Activated CD4-positive, alpha-beta T cell treated with anti-CD3 and anti-CD28 coated beads, Interleukin-10, Interleukin-2, amounts not matched to agents 100 ng/mL and 50 ng/mL, durations not matched to agents 16 hours and 8 hours (primary cell): ENCODE measurements around the gene PROX2.
A peak's percentile ranks its signal among the peaks of the same experiment; 100 is the strongest.

Source experiments
- DNase-seq: peaks from one replicate; pipeline ENCODE4 v3.0.0-alpha.2; 2020

Gene PROX2

DNA sequence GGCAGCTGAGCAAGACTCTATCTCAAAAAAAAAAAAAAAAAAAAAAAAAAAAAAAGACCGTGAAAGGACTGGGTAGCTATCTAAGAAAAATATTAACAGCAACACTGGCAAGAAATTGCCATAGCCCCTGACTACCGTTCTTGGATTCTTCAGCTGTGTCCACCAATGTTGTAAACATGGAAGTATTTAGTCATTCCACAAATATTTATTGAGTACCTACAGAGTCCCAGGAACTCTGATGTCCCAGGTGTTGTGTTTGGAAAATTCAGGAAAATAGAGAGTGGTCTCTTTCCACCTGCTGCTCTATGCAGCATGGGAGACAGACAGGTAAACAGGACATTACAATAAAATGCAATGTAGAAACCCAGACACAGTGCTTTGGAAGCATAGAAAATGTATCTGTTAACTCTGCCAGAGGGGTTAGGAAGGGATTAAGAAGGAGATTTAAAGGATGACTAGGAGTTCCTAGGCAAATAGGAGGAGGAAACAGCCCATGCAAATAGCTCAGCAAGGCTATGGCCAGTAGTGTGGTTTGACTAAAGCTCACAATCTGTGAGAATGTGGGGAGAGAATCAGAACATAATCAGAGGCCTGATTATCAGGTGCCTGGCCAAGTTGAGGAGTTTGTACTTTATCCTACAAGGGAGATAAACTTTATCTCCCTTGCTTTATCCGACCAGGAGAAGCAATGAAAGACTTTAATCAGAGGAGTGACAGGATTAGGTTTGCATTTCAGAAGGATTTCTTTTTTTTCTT lies 3.7 kb upstream of the PROX2 start:
- DNase-seq: no peak

DNA sequence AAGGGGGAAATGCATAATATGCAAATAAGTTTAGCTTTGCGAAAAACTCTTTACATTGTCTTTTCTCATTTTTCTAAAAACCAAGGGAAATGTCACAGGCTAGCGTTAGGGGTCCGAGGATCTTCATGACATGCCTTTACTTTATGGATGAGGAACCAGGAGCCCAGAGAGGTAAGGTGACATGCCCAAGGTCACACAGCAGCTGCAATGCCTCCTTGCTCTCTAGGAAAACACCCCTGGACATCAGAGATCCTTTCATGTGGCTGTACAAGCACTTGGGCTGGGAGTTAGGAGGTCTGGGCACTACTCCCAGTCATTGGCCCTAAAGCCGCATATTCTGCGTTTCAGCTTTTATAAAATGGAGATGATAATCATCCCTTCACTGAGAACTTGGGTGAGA lies 741 bp downstream of the PROX2 start:
- no peak for DNase-seq

DNA sequence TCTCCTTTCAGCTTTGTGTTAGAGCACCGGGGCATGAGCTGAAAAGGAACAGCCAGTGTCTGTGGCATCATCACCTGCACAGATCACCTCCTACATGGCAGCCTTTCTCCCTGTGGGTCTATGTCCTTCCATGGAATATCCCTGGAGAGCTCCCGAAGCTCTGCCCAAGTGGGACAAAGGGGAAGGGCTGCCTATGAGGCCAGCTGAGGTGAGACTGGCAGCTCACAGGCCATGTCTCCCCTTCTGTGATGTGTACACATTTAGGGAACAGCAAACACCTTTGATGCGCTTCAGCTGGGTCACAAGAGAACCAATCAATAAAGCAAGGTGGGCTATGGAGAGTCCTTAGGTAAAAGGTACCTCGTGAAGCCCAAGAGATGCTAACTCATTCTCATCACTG lies 4.1 kb downstream of the PROX2 start:
- DNase-seq: no peak

DNA sequence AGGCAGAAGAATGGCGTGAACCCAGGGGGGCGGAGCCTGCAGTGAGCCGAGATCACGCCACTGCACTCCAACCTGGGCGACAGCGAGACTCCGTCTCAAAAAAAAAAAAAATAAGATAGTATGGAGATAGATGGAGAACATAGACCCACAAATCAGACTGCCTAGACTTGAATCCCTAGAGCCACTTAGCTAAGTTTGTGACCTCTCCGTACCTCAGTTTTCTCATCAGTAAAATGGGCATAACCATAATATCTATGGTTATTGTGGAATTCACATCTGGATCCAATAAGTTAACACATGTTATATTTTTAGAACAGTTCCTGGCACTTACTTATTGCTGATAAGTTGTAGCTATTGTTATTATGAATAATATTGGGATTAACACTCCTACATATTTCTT lies 7.2 kb downstream of the PROX2 start:
- DNase-seq: no peak

DNA sequence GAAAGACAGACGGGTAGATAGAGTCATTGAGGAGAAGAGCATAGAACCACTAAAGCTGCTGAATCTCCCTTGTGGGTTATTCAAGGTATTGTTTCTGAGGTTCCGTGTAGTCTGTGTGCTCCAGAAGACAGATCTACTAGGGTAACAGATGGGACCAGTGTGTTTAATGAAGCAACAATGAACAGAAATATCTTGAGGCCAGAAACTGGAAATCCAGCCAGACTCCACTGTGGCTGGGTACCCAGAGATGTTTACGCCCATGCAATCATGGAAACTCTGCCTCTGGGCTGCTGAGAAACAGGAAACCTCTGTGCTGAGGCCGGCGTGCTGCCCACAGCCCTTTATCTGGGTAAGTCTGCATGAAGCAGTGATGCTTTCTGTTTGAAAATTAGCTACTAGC lies 8.3 kb downstream of the PROX2 start:
- peak; percentile 49 for DNase-seq

DNA sequence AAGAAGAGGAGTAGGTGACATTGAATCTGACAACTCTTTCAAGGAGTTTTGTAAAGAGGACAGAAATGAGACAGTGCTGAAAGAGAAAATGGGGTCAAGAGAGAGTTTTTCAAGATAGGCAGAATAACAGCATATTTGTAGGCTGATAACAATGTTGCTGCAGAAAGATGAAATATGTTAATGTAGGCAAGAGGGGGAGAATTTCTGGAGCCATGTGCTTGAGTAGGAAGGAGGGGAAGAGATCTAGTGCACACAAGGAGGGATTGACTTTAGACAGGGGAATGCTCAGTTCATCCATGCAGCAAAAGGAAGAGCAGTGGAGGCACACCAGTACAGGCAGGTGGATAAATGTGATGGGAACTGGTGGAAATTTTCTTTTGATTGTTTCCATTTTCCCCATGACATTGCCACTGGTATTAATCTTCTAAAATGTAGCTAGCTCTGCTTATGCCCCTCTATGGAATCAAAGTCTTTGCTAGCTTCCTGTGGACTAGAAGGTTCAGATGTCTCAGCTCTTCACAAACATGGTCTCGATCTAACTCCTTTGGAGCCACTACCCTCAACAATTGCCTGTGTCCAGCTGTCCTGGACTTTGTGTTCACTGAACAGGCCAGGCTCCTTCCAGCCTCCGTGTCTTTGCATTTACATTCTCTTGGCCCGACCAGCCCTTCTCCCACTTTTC lies 9.1 kb downstream of the PROX2 start:
- no peak for DNase-seq

DNA sequence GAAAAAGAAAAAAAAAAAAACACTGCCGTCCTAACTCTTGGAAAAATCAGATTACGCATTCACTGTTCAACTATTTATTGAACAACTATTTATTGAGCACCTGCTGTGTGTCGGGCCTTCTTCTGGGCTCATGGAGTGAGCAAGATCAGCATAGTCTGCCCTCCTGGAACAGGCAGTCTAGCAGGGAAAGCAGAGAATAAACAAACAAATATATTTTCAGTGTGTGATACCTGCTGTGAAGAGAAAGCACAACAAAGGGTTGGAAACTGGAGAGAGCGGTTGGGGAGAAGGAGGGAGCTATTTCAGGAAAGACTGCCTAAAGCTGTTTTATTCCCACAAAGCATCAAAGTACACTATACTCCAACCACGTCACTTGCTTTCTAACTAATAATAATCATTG lies 10.8 kb downstream of the PROX2 start:
- no peak for DNase-seq

DNA sequence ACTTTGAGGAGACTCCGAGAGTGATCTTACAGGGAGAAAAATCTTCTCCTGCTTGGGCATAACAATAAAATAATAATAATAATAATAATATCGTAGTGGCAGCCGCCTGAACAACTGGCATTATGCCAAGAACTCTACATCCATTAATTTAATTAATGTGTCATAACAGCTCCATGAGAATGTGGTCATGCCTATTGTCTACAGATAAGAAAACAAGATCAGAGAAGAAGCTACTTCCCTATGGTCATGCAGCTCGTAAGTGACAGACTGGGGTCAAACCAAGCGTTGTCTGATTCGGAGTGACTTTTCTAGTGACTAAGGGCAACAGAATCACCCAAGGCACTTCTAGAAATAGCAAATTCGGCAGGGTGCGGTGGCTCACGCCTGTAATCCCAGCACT lies 11.7 kb downstream of the PROX2 start:
- no peak for DNase-seq

DNA sequence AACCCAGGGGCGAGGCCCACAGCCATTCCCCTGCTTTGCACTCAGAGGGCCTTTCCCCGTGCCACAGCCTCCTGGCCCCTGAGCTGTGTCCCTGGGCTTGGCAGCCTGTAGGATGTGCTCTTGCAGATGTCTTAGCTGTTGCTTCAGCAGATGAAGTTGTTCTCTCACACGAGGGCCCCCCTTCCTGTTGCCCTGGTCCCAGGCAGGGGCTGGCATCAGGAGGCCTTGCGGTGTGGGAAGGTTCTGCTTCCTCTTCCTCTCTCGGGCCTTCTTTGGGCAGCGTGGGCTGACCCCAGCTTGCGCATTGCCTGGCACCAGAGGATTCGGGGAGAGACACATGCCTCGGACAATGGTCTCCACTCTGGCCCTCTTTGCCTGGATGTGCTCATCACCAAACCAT lies 12.7 kb downstream of the PROX2 start:
- no peak for DNase-seq

DNA sequence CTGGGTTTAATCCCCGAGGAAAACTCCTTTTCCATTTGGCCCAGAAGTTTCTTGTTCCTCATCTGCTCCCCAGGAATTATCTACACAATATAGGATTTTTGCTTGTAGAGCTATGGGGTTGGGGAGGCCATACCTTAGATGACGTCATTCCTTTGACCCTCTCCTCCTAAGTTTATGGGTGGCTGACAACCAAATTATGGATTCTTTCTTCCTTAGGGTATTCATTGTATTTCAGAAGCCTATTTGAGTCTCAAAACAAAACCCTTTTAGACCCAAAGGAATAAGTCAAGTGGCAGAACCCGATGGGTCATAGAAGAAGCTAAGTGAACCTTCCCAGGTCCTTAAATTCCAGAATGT lies 14.2 kb downstream of the PROX2 start:
- DNase-seq: no peak

DNA sequence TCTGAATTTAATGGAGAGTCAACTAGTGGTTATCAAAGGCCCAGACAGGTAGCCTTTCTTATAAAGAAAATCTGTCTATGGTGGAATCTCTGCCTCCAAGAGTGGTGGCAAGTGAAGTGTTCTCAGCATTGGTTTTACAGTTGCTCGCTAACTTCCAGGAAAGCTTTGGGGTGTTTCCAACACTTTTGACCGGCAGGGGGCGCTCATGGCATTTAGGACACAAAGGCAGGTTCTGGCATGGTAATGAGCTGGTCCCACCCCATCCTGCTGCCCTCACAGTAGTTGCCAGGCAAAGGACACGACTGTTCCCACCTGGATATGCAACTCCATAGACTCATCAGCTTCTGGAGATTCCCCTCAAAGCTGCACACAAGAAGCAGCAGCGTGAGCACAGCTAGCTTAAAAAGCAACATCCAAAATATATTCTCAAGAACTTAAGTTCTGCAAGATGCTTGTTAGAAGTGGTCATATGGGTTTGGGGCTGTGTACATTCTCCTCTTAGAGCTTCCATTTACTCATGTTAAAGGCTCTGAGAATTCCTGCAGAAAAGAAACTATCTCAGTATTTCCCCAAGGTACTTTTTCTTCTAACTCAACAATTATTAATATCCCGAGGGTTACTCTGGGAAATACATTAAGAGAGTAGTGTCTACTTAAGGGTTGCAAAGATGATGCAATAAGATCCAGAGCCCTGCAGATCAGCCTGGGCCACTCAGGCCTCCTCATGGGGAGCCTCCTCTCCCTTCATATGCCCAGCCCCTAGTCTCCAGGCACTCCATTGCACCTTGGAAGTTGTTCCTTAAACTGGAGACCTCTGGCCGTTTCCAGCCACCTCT lies 14.8 kb downstream of the PROX2 start:
- DNase-seq: peak; percentile 91

DNA sequence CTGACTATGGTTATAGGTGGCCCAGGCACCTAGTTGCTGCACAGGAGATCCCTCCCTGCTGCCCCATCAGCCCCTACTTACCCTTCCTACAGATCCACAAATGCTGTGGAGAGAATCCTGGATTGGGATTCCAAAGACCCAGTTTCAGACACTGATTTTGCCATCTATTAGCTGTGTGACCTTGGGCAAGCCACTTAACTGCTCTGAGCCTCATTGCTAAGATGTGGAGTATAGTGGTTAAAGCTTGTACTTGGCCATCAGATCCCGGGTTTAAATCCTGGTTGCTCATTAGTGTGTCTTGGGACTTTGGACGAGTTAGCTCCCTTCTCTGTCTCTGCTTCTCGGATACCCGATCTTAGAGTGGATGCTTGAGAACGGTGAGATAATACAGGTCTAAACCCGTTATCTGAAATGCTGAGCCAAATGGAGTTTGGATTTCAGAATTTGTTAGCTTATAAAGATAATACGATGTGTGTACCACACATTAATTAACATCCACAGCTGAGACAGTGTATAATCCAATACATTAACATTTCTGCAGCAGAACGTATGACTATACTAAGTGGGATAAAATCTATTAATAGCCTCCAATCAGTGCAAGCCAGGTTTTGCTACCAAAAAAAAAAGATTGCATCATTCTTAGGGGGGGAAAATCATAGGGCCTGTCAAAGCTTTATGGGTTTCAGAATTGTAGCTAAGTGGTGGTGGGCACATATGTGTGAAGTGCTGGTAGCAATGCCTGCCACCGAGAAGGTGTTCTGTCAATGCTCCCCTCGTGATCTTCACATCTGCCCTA lies 16.0 kb downstream of the PROX2 start:
- no peak for DNase-seq

DNA sequence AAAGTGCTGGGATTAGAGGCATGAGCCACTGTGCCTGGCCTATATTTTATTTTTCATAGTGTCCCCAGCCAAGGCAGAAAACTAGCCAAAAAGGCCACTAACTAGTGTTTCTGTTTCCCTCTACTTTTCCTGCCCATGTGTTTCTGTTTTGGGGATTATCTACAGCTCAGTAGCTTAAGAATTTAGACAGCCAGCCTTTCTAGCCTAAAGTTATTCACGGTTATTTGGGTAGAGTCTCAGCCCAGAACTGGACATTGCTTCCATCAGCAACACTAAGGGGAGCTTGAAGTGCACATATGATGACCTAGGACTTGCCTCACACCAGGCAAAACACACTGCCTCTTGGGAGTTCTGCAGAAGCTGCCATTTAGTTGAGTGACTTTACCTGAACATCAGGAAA lies 17.9 kb downstream of the PROX2 start:
- no peak for DNase-seq

DNA sequence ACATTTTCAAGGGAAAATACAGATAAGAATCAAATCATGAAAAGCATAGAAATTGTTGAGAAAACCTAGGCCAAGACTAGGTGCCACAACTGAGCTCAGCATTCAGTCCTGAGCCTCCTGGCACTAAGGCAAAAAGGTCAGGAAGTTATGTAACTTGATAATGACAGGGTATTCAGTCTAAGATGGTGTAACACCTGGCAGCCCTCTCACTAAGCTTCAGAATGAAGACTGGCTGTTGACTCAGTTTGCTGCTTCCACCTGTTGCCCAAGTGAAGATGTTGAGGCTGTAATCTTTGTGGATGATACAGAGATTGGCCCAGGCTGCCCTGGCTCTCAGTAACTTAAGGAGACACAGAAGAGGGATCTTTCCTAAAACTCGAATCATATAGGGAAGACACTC lies 19.6 kb downstream of the PROX2 start:
- DNase-seq: no peak

DNA sequence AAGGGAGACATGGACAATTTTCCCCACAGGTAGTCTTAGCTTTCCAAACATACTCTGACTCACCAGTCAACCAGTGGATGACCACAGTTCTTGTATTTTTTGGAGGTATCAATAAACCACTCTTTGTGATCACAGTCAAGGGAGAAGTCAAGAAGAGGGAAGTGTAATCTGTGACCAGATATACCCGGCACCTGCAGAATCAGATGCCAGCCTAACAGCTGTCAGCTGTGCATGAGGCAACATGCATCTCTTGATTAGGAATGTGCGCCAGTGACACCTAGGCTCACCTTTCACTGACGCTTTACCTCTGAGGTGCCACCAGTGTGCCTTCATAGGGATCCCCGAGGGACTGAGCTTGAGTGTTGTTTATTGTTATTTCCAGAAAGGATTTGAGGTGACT lies 20.0 kb downstream of the PROX2 start:
- DNase-seq: no peak

DNA sequence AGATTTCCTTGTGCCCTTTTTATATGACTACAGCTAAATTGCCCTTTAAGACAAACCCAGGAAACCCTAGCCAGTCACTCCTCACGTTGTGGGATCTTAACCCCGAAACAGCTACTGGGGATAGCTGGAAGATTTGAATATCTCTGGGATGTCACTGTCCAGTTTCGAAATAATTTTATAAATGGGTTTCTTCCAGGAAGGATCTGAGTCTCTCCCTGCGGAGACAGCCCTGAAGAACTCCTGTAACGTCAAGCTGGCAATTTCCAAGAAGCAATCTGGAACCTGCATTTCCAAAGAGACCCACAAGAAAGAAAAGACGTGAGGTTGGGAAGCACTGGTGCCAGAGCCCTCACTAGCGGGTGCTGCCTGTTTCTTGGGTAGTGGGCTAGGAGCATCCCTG lies 20.9 kb downstream of the PROX2 start:
- no peak for DNase-seq

DNA sequence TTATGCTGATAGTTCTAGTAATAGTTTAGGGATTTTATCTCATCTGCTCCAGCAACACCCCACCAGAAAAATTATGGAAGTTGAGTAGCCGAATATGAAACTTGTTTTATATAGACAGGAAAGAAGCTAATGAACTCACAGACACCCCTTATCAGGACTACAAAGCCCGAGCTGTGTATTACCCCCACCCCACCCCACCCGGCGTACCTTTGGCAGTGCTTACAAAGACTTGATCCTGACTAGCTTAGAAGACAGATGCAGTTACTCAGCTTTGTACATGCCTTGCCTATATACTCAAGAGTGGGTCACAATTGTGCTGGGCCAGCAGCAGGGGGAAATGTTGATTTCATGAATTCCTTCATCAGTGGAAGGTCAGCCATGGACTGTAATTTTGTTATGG lies 22.4 kb downstream of the PROX2 start:
- DNase-seq: no peak

DNA sequence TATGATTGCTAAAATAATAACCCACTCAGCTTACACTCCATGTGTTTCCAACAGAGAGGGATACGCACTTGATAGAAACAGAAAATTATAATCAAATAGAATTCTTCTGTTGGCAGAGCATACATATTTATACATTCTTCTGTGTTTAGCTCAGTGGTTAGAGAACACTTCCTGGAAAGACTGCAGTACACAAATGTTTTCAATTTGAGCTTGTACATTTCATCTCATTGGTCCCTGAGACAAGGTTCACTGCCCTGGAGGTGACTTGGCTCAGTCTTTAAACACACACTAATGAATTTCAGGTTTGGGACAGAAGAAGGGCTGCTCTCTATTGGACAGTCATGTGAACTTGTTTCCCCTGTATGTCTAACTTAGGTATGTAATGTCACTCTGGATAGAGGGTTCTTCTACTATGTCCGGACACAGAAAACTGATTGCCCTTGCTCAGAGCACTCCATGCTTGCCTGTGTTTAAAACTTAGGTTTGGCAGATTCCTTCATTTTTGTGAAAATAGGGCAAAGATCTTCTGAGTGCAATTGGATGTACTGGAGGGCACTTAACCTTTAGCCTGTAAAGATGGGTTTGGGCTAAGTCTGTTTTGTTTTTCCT lies 22.9 kb downstream of the PROX2 start:
- no peak for DNase-seq

DNA sequence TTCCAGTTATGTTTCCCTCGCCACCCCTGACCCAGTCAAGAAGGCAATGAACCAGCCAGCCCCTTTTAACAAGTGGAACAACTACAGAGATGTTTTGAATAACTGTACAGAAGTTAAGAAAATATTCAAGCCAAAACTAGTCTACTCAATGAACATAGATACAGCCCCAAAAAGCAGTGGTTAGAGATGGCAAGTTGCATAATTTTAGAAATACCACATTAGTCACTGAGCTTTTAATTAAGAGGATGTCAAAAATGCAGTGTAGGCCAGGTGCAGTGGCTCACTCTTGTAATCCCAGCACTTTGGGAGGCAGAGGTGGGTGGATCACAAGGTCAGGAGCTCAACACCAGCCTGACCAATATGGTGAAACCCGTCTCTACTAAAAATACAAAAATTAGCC lies 27.2 kb downstream of the PROX2 start:
- DNase-seq: no peak

DNA sequence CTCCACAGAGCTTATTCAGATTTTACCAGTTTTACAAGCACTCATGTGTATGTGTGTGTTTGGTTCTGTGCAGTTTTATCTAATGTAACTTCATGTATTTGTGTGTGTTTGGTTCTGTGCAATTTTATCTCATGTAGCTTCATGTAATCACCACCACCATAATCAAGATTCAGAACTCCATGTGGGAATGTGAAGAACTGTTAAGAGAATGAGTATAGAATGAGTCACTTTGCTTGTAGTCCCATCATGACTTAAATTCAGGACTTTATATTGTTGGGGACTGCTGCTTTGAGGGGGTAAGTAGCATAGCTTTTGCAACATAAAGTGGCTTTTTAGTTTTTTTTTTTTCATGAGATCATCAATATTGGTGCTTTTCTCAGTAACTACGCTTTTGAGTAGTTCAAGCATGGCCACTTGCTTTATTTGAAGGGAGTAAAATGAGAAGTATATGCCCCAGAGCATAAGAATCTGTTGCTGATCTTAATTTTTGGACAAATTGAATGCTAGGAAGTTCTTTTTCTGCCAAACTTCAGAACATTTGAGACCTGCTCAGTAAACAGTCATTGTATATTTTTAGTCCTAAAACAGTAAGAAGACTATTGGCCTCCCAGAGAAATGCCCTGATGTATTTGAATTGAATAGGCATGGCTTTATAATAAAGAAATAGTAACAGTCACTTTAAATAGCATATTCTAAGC lies 28.8 kb downstream of the PROX2 start:
- no peak for DNase-seq

DNA sequence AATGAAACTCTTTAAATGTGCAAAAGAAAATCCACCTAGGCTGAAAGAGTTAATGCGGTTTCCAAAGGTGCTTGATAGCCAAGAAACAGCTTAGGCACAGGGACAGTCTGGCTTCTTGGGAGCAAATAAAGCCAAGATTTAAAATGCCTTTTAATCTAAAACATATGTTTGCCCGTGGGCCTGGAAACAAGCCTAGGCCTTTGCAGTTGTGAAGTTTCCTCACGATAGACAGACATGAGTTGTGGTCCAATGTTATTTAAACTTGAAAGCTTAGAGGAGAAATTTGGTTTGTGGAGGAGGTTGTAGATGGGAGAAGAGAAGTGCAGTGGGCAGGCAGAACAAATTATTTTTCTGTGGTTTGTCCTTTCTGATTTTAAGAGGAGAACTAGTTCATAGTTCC lies 29.8 kb downstream of the PROX2 start:
- no peak for DNase-seq

DNA sequence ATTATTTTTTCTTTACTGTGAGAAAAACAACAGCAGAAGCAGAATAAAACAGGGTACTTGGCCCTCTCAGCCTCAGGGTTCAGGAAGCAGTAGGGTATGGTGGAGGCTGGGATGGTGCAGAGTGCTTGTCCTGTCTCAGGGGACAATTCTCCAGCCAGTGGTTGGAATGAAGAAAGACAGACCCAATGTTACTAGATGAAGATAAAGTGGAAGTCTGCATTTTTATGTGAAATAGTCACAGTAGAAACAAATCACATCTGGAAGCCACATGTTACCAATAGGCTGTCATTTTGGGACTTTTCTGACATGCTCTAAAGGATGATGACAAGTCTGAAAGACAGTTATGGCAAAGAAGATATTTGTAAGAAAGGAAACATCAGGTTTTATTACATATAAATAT lies 32.3 kb downstream of the PROX2 start:
- no peak for DNase-seq
